HFF-Myc (cell line): Measurements from ENCODE around the gene WBP1.
"Not testable (repeated sequence)": the region's sequence is repeated elsewhere in the genome, so short reads cannot be mapped to it uniquely, and the experiment has no call there.

ENCODE experiments used
- DNase-seq: peaks from one replicate; pipeline ENCODE4 v3.0.0-alpha.2; 2011; ENCODE audit warnings: low read depth; ENCODE audit errors: extremely low read depth
- H3K4me3 ChIP-seq: replicated peaks from 2 replicates; pipeline ENCODE4 v1.5.1; 2011; ENCODE audit warnings: low read depth, mild to moderate bottlenecking, control low read depth, low read length
- CTCF ChIP-seq: IDR thresholded peaks from 2 replicates; pipeline ENCODE4 v1.5.1; 2012; ENCODE audit warnings: mild to moderate bottlenecking, low read depth, low read length, control low read depth; ENCODE audit errors: missing control alignments

The WBP1 gene

GRCh38 chr2:74457549-74458131 lies 598 bp upstream of the WBP1 start:
- H3K4me3 ChIP-seq = peak overlapping the region; percentile 92
- no peak for DNase-seq
- TF ChIP-seq CTCF = no peak

GRCh38 chr2:74458938-74459363 lies 713 bp downstream of the WBP1 start:
- peak overlapping the region; percentile 92 for H3K4me3 ChIP-seq
- no peak for TF ChIP-seq CTCF
- no peak for DNase-seq

GRCh38 chr2:74459503-74460118 lies 1.4 kb downstream of the WBP1 start:
- H3K4me3 ChIP-seq = peak overlapping the region; percentile 92
- DNase-seq = not testable (repeated sequence)

- H3K4me3 ChIP-seq, DNase-seq: not testable (repeated sequence)
These were observed 1.9 kb downstream of the WBP1 start for GRCh38 chr2:74460187-74460586.

- peak; percentile 30 for TF ChIP-seq CTCF
- DNase-seq = no peak
- no peak overlapping the region for H3K4me3 ChIP-seq
These were observed 3.2 kb downstream of the WBP1 start for GRCh38 chr2:74461187-74462053.

- H3K4me3 ChIP-seq = no peak overlapping the region
- no peak for DNase-seq
- TF ChIP-seq CTCF = no peak
These were observed 4.0 kb downstream of the WBP1 start for GRCh38 chr2:74462054-74462785.

GRCh38 chr2:74462786-74463105 lies 4.5 kb downstream of the WBP1 start:
- DNase-seq = no peak
- TF ChIP-seq CTCF = no peak
- no peak overlapping the region for H3K4me3 ChIP-seq
